NCI-H1048 (cell line): ENCODE data around the gene ZNF394.

Experiments
- DNase-seq: peaks from one replicate; lab custom pipeline; 2025; lab: John Stamatoyannopoulos, UW

ZNF394 gene

DNA sequence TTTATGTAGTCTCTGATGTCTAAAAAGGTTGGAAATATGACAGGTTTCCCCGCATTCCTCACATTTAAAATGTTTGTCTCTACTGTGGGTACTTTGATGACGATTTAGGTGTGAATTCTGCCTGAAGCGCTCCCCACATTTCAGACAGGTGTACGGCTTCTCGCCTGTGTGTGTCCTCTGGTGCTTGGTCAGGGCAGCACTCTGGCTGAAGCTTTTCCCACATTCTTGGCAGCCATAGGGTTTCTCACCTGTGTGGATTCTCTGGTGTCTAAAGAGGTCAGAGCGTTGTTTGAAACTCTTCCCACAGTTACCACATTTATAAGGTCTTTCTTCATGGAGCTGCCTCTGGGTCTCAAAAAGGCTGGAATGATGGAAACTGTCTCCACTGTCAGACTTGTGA, 6.3 kb downstream of the ZNF394 start:
- DNase-seq, result no peak

DNA sequence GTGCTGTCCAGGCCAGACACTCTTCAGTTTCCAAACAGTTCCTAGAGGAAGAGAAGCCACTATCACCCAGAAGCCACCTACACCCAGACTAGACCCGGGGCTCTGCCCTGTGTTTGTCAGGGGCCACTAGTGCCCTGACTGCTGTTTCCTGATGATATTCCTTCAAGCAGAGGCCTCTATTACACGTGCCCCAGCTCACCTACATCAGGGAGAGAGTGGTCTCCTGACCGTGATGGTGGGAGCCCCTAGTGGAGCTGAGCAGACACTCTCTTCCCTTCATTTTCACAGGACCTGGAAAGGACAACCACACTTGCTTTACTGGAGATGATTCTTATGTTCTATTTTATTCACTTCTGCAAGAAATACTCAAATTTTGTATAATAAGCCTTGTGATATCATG, 9.2 kb downstream of the ZNF394 start:
- DNase-seq, result no peak

DNA sequence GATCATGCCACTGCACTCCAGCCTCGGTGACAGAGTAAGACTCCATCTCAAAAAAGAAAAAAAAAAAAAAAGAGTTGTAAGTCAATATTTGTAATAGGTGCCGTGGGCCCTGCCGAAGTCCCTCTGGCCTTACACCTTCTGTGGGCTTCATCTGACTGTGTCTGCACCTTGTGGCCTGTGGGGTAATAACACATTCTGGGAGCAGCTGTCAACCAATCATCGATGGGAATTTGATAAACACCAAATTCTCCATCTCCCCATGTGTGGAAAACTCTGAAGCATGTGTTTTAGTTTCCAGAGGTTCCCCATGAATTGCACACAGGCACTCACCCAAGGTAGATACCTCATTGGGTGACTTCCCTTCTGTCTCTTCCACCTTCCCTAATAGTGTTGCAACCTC, 10.8 kb downstream of the ZNF394 start:
- no peak for DNase-seq

DNA sequence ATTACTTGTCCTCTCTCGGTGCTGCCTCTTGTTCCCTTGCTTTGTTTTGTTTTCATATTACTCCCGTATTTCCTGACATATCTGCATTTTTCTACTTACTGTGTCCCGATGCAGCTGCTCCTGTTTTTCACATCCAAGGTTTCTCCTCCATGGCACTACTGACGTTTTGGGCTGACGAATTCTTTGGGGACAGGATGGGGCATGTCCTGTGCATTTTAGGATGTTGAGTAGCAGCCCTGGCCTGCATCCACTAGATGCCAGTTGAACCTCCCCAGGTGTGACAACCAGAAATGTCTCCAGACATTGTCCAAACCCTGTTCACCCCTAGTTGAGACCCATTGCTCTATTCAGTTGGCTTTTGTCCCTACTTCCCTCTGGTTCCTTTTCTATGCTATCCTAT, 15.0 kb downstream of the ZNF394 start:
- no peak for DNase-seq

DNA sequence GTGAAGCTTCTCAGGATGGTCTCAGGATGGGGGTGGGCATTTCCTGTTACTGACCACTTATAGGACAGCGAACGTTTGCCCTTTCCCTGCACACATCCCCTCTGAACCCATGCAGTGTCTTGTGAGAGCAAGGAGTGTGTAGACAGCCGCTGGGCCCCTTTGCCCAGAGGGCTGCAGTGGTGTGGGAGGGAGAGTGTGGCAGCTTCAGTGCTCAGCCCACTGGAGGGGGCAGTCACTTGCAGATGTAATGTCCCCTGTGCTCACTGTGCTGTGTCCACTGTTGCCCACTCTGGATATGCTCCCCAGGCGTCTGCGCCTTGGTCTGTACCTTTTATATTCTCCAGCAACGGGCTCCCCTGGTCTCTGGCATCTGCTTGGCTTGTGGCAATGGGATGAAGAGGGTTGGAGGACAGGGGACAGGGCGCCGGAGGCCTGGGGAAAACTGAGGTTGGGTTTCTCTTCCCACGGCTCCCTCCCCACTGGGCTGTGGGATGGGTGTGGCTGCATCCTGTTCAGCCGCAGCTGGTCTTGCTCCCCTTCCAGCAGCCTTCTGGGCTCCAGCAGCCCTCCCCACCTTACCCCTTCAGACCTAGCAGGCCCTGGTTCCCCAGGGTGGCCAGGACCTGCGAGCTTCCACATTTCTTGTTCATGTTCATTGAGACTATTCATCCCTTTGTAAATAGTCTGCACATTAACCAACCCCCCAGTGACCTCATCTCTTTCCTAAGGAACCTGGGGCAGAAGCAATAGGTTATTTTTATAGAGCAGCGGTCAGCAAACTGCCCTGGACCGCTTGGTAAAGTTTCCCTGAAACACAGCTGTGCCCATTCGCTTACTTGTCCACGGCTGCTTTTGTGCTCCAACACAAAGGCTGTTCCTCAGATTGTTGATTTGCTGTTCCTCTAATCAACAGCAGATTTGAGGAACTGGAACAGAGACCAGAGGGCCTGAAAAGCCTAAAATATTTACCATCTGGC, 21.3 kb downstream of the ZNF394 start:
- no peak for DNase-seq

DNA sequence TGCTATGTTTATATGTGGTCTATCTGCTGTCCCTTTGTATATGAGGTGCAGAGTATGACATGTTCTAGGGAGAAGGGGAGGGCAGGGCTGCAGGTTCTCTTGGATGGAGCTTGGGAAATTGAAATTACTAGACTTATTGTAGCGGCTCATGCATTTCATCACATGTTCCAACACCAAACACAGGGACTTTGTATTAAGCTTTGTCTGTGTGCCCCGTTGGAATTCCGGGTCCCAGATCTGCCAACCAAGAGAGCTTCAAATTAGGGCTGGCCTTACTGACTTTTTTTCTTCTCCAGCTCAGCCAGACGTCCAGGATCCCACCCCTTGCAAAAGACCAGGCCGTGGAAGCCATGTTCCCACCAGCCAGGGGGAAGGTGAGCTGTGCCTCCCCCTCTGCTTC, 24.0 kb downstream of the ZNF394 start:
- no peak for DNase-seq

DNA sequence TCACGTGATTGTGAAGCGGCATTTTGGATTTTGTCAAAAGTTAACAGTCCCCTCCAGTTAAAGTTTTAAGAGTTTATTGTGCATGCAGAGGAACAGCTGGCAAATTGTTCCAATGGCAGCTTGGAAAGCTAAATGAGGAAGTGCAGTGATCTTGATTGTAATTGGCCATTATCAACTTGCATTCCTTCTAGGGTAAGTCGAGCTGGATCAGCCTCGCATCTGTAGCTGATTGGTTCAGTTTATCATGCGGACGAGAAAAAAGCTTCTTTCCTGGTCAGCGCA, 26.8 kb downstream of the ZNF394 start:
- no peak for DNase-seq

DNA sequence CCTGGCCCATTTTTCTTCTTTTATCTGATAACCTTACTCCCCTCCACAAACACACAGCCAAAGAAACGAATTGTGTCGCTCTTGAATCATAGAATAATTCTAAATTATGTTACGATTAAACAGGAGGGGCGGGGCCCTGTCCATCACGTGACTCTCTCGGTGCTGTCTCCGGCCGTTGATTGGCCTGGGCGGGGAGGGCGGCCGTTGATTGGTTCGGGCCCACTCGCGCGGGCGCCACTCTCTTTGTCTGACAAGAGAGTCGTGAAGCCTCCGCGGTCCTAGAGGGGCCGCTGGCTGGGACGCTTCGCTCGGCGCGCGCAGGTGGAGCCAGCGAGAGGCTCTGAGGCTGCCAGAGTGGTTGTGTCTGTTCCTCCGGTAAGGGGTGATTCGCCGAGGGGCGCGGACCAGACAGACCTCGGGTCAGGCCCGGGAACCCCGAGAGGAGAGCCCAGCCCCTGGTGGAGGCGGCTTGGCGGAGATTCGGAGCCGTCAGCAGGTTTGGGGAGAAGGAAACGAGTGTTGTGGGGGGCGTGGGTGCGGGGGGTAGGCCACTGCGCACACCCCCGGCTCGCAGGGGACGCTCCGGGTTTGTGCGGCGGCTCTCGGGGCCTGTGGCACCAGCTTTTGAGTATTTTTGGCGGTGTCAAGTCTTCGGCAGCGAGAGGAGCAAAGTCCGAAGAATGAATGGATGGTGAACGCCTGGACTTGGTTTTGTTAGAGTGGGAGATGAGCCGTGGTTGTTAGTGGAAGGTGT, 27.3 kb downstream of the ZNF394 start, which contains the start of gene ZNF789:
TSS of gene ZNF789 (plus strand) at position 330 of the 754 bp plus-strand sequence. CDS start 3,567 bp downstream, outside the sequence.
- peak; percentile 88 for DNase-seq

DNA sequence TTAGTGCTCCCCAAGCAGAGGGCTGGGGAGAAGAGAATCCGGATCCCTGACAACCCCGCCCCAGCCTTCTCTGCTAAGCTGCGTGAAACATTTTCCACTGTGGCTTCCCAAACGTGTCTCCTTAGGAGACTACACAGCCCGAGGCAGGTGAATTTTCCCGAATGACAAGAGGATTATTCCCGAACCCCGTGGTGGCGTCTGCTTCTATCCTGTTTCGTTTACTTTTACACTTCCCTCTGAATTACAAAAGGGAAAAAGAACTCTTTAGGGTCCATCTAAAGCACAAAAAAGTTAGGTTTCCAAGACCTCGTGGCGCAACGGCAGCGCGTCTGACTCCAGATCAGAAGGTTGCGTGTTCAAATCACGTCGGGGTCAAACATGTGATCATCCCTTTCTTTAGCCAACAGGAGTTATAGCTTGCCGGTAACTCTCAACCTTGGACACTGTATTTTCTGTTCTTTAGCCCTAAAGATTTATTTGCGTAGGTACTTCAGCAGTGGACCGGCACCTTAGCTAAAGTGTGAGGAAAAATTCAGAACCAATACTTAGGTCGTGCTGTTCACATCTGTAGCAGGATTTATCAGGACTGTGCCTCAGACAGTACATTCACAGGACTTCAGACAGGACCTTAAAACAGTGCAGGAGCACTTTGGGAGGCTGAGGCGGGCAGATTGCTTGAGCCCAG, 30.6 kb downstream of the ZNF394 start:
- no peak for DNase-seq

DNA sequence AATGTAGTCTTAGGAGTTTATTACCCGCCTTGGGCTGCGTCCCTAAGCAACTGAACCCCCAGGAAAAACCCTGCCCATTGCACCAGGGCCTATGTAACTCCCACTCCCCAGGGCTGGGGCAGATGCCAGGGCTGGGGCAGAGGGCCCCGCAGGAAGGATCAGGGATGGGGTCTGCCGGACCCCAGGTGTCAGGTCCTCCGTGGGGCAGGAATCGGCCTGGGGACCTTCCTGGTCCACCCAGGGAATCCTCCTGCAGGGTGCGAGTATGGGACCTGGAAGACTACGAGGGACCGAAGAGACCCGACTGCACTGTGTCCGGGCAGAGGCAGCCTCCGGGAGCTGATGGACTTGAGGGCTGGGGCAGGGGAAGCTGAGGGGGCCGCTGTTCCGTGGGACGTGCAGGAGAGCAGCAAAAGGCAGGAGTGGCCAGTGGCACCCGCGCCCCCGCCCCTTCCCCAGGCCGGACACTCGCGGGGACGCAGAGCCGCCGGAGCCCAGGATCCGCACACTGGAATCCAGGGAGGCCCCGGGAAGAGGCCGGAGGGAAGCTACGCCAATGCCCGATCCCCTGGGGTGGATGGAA, 31.7 kb downstream of the ZNF394 start:
- DNase-seq, result no peak

DNA sequence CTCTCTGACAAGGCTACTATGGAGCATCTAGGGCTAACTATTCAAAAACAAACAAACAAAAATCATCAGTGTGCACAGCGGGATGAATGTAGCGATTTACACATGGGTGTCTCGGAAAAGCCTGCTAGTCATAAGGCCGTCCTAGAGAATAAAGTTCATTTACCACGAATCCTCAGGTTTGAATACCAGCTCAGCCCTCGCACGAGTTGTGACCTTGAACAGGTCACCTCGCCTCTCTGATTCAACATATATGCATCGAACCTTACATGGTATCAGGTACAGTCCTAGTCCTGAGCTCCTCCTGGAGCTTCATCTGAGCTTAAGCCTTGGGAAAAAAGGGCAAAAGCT, 34.7 kb downstream of the ZNF394 start:
- DNase-seq, result no peak

DNA sequence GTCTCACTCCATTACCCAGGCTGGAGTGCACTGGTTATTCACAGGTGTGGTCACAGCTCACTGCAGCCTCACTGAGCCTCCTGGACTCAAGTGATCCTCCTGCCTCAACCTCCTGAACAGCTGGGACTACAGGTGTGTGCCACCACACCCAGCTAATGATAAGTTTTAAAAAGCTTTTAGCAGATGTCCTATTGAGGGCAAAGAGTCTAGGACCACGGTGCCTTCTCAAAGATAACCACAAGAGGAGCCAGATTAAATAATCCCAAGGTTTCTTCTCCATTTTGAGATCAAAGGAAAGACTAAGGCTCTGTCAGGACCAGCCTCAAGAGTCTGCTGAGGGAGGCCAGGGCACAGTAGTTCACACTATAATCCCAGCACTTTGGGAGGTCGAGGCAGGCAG, 38.9 kb downstream of the ZNF394 start:
- DNase-seq, result no peak

DNA sequence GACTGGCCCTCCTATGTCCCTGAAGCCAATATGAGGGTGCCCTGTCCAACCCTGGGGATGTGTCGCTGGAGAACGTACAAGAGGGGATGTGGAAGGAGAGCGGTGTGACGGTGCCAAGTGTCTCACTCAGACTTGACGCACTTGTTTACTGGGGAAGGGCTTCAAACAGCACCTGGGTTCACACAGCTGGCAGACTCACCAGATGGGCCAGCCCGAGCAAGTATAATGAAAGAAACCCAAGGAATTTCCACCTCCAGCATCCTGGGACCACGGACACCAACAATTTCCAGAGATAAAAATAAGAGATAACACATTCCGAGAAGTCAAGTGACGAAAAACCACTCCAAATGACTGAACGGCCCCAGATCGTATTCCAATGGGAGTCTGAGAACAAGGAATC, 39.4 kb downstream of the ZNF394 start:
- no peak for DNase-seq

DNA sequence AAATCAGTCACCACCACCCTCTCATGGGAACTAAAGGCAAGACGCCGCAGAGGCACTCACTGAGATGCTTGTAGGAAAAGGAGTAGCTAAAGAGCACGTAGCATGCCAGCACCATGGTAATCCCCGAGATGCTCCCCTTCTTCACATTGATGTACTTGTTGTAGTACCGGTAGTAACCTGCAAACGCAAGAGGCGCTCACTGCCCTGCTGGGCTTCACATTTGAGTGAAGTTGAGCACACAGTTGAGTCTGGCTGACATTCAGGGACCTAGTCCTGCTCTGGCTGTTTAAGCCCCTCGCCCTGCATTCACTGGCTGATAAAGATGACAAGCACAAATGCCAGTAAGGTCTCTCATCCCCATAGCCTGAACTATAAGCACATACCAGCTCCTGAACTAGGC, 41.0 kb downstream of the ZNF394 start:
- DNase-seq, result no peak

DNA sequence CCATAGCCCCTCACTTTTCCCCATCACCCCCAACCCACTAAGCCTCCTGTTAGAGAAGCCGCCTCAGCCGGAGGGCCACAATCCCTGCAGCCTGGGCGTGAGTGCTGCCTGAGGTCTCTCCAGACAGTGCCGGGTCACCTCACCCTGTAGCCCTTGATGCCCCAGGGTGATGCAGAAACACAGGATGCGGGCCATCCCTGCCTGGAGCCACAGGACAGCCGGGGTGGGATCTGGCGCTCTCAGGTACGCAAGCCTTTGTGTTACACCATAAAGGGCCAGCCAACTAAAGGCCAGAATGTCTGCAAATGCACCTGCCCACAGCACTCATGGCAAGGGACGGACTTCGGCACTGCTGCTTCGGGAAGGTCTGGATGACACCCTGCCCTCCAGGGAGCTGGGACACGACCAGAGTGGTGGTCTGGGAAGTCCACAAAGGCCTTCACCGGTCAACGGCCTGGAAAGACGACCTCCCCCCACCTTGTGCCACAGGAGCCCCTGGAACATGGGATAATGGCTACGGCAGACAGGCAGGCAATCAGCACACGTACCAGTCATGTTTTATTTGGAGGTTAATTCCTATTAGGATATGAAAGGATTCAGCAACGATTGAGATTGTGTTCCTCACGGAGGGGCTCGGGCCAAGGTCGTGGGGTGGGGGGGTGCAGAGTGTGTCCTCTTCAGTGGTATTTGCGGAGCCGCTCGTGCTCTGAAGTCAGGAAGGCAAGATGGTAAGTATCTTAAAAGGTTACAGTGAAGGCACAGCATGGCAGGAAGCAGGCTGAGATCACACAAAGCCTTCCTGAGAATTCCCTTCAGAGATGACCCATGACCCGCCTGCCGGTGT, 42.2 kb downstream of the ZNF394 start:
- no peak for DNase-seq

DNA sequence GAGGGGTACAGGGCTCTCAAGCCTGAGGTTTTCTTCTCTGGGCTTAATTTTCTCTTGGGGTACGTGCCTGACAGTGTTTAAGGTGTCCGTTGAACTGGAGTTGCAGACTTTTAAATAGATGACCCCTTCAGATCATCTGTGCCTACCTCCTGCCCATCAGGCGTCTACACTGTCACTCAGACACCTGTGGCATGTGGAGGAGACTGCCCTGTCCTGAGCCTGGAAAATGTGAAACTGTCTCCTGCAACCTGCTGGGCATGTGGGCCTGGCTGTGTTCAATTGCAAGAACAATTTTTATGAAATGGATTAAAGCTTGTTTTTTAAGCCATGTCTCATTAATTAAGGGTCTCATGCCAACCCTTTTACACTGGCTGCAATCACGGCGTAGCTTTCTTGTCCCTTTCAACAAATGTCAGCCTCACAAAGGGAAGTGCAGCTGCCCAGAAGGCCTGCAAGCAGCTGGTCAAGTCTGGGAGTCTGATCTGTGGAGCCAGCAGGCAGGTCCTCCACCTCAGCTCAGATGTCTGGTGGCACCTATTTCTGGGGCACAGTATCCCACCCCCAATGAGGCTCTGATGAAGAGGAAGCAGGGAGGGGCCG, 42.9 kb downstream of the ZNF394 start:
- DNase-seq, result no peak

DNA sequence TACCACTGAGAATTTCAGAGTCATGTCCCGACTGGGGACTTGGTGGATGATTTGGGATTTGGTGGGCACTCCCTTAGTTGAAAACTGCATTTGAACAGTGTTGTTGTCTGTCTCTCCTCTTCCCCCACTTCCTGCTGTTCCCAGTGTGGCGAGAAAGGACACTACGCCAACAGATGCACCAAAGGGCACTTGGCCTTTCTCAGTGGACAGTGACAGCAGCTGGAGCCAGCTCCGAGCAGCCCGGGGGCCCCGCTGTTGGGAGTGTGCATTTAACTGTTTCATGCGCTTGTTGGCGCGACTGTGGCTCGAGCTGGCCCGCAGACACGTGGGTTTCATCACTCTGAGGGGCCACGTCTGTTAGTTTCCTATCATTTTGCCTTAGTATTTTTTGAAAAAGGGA, 43.8 kb downstream of the ZNF394 start:
- no peak for DNase-seq

DNA sequence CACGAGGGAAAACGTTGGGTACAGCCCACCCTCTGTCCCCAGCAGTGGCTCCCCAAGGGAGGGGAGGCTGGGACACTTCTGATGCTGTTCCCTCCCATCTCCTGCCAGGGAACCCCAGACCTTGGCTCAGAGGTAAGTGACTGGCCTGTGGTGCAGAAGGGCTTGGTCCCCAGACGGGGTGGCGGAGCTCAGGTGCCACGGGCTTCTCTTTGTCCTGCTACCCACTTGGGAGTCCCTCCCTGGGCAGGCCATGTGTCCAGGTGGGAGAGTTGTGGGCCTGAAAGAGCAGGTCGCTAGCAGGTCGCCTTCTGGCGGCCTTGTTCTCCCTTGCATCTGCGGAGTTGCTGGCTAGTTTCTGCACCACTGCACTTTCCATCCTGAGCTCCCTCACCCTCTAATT, 44.2 kb downstream of the ZNF394 start:
- no peak for DNase-seq

DNA sequence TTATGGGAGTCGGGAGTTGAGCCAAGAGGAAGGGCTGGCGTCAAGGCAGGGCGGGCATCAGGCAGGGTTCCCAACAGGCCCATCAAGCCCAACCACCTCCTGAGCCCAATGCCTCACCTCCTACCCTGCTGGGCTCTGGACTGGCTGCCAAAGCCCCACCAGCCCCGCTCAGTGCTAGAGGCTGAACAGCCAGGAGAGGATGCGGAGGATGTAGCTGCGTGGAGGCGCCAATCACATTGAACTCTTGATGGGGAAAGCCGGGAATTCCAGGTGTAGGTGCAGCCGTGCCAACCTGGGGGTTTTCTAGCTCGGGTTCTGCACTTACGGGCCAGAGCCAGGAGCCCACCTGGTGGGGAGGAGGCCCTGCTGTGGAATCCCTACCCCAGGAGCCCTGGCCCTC, 47.0 kb downstream of the ZNF394 start:
- DNase-seq, result no peak

DNA sequence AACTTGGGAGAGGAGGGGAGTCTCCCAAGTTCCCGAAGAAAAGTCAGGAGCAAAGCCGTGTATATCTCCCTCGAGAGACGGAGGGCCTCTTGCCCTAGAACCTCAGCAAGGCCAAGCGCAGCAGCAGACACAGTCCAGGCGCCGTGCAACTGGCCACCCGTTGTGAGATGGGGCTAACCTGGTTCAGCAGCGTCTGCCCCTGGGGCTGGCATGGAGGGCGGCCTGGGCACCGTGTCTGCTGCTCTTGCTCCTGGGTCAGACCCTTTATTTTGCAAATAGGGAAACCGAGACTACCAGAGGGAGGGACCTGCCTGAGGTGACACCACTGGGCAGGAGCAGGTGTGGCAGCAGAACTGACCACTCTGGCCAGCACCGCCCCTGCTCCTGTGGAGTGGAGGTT, 47.5 kb downstream of the ZNF394 start:
- DNase-seq, result no peak

DNA sequence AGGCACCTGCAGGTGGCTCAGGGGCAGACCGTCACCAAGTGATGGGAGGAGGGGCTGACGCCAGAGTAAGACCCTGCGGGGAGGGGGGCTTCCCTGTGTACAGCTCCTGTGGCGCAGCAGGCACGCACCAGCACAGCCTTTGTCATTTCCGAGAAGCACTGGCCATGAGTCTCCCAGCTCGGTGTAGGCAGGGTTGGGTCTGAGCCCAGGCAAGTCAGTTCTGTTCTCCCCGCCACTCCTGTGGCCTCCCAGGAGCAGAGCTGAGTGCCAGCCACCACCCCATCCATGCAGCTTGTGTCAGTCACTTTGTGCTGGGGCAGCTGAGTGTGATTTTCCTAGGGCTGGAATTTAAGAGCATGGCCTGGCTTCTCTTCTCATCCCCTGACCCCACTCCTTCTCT, 48.1 kb downstream of the ZNF394 start:
- no peak for DNase-seq
